NB4 (cell line): Measurements from ENCODE around the gene CTIF.

Experiments
- MYC ChIP-seq: IDR thresholded peaks from 2 replicates; pipeline ENCODE4 v1.6.1; 2011; ENCODE audit warnings: low read depth, low read length
- POLR2A ChIP-seq: IDR thresholded peaks from 2 replicates; pipeline ENCODE4 v1.6.1; 2011; ENCODE audit warnings: mild to moderate bottlenecking; ENCODE audit not compliant: insufficient read length; ENCODE audit errors: extremely low read depth
- TF ChIP-seq, protein P1 (sequence below): IDR thresholded peaks from one replicate; pipeline ENCODE4 v1.5.1; 2012; ENCODE audit warnings: low read depth, low read length
- TF ChIP-seq, protein P2 (sequence below): IDR thresholded peaks from 2 replicates; pipeline ENCODE4 v1.6.1; 2011; ENCODE audit warnings: low read depth, low read length

DNA sequence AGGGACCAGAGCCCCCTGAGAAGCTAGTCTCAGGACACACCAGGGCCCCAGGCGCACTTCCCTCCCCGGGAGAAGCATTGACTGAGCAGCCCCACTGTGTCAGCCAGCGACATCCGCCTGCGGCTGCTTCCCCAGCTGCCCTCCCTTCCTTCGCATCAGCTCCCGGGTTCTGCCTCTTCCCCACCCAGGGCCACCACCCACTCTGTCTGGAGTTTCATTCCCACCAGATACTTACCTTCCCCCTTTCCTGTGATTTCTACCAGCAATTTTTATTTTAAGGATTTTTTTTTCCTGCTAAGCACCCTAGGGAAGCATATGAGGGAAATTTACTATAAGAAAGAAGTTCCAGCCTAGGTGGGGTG is 312.7 kb downstream of the CTIF start:
- TF ChIP-seq POLR2A: no peak
- TF ChIP-seq, protein P1, sequence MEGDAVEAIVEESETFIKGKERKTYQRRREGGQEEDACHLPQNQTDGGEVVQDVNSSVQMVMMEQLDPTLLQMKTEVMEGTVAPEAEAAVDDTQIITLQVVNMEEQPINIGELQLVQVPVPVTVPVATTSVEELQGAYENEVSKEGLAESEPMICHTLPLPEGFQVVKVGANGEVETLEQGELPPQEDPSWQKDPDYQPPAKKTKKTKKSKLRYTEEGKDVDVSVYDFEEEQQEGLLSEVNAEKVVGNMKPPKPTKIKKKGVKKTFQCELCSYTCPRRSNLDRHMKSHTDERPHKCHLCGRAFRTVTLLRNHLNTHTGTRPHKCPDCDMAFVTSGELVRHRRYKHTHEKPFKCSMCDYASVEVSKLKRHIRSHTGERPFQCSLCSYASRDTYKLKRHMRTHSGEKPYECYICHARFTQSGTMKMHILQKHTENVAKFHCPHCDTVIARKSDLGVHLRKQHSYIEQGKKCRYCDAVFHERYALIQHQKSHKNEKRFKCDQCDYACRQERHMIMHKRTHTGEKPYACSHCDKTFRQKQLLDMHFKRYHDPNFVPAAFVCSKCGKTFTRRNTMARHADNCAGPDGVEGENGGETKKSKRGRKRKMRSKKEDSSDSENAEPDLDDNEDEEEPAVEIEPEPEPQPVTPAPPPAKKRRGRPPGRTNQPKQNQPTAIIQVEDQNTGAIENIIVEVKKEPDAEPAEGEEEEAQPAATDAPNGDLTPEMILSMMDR: no peak
- TF ChIP-seq, protein P2, sequence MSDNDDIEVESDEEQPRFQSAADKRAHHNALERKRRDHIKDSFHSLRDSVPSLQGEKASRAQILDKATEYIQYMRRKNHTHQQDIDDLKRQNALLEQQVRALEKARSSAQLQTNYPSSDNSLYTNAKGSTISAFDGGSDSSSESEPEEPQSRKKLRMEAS: no peak
- no peak for TF ChIP-seq MYC
